ENCODE measurements around the gene ETFA. TPM values are rescaled to one million over a fixed set of nuclear protein-coding genes. Genes with fewer than 3 reads are reported as not detected.

ETFA gene
- total RNA-seq, 1 donor from 2014 or later = 109 TPM

- peaks cover under 1% of the 10 kb centered on the region for H3K4me1 Mint-ChIP-seq
- H3K4me3 Mint-ChIP-seq = no peak overlapping the region
- H3K36me3 Mint-ChIP-seq (ENCODE audit: low read depth) = no peaks in the 10 kb centered on the region
- H3K9me3 Mint-ChIP-seq = no peaks in the 10 kb centered on the region
- no peak overlapping the region for H3K27ac Mint-ChIP-seq (ENCODE audit: unreplicated experiment)
- H3K27me3 Mint-ChIP-seq (ENCODE audit: low read depth) = no peaks in the 10 kb centered on the region
- TF ChIP-seq, protein P1, sequence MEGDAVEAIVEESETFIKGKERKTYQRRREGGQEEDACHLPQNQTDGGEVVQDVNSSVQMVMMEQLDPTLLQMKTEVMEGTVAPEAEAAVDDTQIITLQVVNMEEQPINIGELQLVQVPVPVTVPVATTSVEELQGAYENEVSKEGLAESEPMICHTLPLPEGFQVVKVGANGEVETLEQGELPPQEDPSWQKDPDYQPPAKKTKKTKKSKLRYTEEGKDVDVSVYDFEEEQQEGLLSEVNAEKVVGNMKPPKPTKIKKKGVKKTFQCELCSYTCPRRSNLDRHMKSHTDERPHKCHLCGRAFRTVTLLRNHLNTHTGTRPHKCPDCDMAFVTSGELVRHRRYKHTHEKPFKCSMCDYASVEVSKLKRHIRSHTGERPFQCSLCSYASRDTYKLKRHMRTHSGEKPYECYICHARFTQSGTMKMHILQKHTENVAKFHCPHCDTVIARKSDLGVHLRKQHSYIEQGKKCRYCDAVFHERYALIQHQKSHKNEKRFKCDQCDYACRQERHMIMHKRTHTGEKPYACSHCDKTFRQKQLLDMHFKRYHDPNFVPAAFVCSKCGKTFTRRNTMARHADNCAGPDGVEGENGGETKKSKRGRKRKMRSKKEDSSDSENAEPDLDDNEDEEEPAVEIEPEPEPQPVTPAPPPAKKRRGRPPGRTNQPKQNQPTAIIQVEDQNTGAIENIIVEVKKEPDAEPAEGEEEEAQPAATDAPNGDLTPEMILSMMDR (conservative IDR thresholded peaks at IDR 0.05) = no peak
- DNase-seq (ENCODE audit: low read depth, low spot score) = no peak
Observed at GRCh38 chr15:76169018-76169417, 142.3 kb downstream of the ETFA start.

GRCh38 chr15:76168237-76168984 lies 142.9 kb downstream of the ETFA start:
- H3K36me3 Mint-ChIP-seq (ENCODE audit: low read depth) = no peaks in the 10 kb centered on the region
- no peak overlapping the region for H3K27ac Mint-ChIP-seq (ENCODE audit: unreplicated experiment)
- TF ChIP-seq, protein P1 (conservative IDR thresholded peaks at IDR 0.05) = no peak
- no peaks in the 10 kb centered on the region for H3K9me3 Mint-ChIP-seq
- peaks cover 5% of the 10 kb centered on the region for H3K4me1 Mint-ChIP-seq
- no peak for DNase-seq (ENCODE audit: low read depth, low spot score)
- no peak overlapping the region for H3K4me3 Mint-ChIP-seq
- no peaks in the 10 kb centered on the region for H3K27me3 Mint-ChIP-seq (ENCODE audit: low read depth)

DNA sequence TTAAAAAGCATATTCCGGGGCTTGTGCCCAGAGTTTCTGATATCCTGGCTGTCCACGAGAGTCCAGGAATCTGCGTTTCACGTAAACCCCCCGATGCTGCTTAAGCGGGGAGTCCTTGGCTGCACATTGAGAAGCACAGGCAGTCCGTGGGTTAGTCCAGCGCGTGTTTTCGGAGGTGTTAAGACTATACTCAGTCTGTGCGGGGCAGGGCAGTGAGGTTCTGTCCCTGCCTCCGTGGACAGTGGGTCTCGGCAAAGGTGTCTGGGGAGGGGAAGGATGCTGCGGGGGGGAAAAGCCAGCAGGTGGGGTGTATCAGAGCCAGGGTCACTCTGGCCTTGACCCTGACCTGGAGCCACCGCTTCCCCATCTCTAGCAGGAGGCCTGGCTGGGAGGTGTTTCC lies 145.3 kb downstream of the ETFA start:
- Mint-ChIP-seq H3K36me3 (ENCODE audit: low read depth) (no peaks in the 10 kb centered on the region), H3K4me3 (no peak overlapping the region), H3K27ac (ENCODE audit: unreplicated experiment) (no peak overlapping the region), H3K4me1 (peaks cover 8% of the 10 kb centered on the region), H3K9me3 (no peaks in the 10 kb centered on the region), H3K27me3 (ENCODE audit: low read depth) (no peaks in the 10 kb centered on the region)
- no peak for DNase-seq (ENCODE audit: low read depth, low spot score)
- TF ChIP-seq, protein P1 (conservative IDR thresholded peaks at IDR 0.05) = no peak

Other genes with a start within 250 kb of the ETFA start
- gene ISL2, start 25.3 kb upstream of the ETFA start, total RNA-seq = 0.25 TPM in 1 of 2 replicates, not detected in the other

All from neural crest cell (in vitro differentiated cells).